Suprapubic skin (tissue), 4 donors: Measurements from ENCODE around the gene ZNF394.

ENCODE experiments used
- EP300 ChIP-seq: sonication (generic); formaldehyde crosslinking; IDR thresholded peaks from one replicate; pipeline ENCODE4 v1.6.1; 2017; ENCODE audit warnings: antibody characterized with exemption
- POLR2A ChIP-seq, 2 donors: fragments of 450-650 bp; IDR thresholded peaks; one replicate each; pipeline ENCODE4 v1.6.1; 2017; ENCODE audit warnings: antibody characterized with exemption in 2 of 2, mild to moderate bottlenecking in 2 of 2, moderate library complexity in 2 of 2
- POLR2AphosphoS5 ChIP-seq, 3 donors: sonication (generic); formaldehyde crosslinking; IDR thresholded peaks; one replicate each; pipeline ENCODE4 v1.6.1; 2017; ENCODE audit warnings: antibody characterized with exemption in 3 of 3
- TF ChIP-seq, protein P1 (sequence below), 2 donors: fragments of 200-600 bp in 1 of 2; fragments of 450-650 bp in 1 of 2; sonication (generic) in 1 of 2; IDR thresholded peaks; one replicate each; pipeline ENCODE4 v1.5.1; 2016 to 2019; ENCODE audit warnings: antibody characterized with exemption in 2 of 2, mild to moderate bottlenecking in 1 of 2, moderate library complexity in 1 of 2

GRCh38 chr7:99521399-99521798 is 21.3 kb upstream of the ZNF394 start:
- TF ChIP-seq, protein P1, sequence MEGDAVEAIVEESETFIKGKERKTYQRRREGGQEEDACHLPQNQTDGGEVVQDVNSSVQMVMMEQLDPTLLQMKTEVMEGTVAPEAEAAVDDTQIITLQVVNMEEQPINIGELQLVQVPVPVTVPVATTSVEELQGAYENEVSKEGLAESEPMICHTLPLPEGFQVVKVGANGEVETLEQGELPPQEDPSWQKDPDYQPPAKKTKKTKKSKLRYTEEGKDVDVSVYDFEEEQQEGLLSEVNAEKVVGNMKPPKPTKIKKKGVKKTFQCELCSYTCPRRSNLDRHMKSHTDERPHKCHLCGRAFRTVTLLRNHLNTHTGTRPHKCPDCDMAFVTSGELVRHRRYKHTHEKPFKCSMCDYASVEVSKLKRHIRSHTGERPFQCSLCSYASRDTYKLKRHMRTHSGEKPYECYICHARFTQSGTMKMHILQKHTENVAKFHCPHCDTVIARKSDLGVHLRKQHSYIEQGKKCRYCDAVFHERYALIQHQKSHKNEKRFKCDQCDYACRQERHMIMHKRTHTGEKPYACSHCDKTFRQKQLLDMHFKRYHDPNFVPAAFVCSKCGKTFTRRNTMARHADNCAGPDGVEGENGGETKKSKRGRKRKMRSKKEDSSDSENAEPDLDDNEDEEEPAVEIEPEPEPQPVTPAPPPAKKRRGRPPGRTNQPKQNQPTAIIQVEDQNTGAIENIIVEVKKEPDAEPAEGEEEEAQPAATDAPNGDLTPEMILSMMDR (IDR thresholded peaks at IDR 0.05) = no peak
- TF ChIP-seq POLR2A (IDR thresholded peaks at IDR 0.05) (no peak), POLR2AphosphoS5 (IDR thresholded peaks at IDR 0.05) (no peak), EP300 (no peak)
